ENCODE results near the gene CASZ1.

CASZ1 gene

DNA sequence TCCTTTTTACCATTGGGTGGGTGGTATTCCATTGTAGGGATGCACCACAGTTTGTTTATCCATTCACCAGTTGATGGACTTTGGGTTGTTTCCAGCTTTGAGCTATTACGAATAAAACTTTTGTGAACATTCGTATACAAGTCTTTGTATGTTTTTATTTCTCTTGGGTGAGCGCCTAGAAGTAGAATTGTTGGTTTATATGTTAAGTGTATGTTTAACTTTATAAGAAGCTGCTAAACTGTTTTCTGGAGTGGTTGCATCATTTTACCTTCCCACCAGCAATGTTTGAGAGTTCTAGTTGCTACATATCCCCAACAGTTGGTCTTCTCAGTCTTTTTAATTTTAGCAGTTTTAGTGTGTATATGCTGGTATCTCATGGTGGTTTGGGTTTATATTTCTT is 189.2 kb downstream of the CASZ1 start:
- DNase-seq (ENCODE audit: low read depth): peak; percentile 15
- no peak overlapping the region for H3K4me3 ChIP-seq (ENCODE audit: low read depth, low read length)

DNA sequence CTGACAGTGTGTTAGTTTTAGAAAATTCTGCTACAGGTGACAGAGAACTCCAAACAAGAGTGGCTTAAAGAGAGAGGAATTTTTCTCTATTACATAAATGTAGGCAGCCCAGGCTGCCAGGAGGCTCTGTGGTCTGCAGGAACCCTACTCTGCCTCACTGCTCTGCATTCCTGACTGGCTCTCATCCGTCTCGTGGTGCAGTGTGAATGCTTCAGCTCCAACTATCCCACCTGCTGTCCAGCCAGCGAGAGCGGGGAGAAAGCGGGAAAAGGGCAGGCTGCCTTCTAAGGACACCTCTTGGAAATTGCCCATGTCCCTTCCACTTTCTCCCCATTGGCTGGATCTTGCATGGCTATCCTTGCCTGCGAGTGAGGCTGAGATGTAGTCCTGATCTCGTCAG is 190.4 kb downstream of the CASZ1 start:
- no peak for DNase-seq (ENCODE audit: low read depth)
- H3K4me3 ChIP-seq (ENCODE audit: low read depth, low read length): no peak overlapping the region

DNA sequence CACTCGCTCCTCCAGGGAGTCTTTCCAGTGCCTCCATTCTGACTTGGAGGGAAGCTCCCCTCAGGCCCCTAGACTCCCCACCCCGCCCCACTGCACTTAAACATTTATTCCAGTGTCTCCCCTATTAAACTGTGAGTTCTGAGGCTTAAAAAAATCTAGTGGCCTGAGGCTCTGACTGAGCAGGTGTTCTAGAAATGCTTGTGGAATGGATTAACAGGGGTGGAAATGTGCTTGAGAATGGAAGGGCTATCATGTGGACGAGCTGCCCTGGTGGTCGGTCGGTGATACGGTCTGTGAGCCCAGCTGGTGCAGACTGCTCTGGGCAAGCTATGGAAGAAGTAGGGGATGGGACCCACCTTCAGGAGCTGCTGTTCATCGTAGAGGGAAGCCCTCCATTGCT is 191.5 kb downstream of the CASZ1 start:
- H3K4me3 ChIP-seq (ENCODE audit: low read depth, low read length): no peak overlapping the region
- no peak for DNase-seq (ENCODE audit: low read depth)

DNA sequence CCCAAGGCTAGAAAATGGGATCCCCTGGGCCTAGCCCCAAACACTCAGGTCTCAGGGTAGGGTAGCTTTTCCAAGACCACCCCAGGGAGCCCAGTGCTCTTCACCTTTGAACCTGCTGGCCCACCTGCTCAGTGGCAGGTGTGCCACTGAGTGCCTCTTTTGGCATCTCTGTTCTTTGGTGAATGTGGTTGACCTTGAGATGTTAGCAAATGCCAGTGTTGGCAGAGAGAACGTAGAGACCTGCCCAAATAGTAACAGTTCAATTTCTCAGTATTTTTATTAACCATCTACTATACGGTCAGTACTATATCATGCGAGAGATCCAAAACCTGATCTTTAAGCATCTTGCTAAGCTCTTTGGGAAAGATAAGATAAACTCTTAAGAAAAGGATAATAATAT is 193.5 kb downstream of the CASZ1 start:
- no peak for DNase-seq (ENCODE audit: low read depth)
- H3K4me3 ChIP-seq (ENCODE audit: low read depth, low read length): no peak overlapping the region

DNA sequence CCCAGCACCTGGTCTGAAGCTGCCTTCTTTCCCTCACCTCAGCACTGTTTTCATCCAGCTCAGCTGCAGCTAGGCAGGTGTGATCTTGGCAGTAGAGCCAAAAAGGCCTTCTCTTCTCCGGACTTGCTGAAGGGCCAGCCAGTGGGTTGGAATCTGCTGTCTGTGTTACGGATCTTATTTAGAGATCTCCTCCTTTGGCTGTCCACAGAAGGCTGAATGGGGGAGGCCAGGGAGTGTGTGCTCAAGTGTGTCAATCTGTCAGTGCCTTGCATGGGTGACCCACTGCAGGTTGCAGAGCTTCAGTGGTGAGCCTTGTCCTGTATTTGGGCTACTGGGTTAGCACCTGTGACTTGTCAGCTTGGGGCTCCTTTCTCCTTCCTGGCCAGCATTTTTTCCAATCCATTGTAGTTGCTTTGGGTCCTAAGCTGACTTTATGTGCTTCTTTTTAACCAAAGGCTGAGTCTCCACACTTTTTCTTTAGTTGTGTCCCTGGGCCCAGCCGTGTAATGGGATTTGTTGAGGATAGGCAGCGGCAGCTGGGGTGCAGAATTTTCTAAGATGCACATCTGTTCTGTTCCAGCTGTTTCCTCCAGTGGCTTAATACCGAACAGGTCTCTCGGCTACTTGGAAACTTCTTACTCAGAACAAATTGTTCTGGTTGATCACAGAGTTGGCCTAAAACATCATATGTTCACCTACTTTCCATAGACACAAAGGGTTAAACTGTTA is 194.9 kb downstream of the CASZ1 start:
- no peak for DNase-seq (ENCODE audit: low read depth)

DNA sequence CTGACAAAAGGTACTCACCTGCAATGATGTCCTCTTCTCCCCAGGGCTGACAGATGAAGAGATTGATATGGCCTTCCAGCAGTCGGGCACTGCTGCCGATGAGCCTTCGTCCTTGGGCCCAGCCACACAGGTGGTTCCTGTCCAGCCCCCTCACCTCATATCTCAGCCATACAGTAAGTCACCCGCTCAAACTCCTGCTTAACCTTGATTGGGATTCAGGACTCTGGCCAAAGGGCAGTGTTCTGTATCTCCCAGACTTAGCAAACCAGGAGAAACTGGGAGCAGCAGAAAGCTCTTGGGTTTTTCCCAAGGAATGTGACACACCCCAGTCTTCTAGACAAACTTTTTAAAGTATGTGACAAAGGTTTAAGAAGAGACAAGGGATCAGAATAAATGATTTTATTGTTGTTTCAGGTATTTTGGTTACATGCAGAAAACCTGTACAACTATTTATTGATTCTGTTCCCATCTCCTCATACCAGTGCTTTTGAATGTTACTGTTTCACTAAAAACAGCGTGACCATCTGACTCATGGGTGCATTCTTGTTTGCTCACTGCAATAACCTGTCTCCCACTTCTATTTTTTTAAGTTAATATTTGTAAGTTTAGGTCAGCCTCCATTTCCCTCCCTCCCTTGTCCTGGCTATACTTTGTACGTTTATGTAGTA is 197.1 kb downstream of the CASZ1 start:
- no peak overlapping the region for H3K4me3 ChIP-seq (ENCODE audit: low read depth, low read length)
- peak; percentile 36 for DNase-seq (ENCODE audit: low read depth)

More for the DNA sequence above, 194.9 kb downstream of the CASZ1 start:
- no peak overlapping the region for H3K4me3 ChIP-seq (ENCODE audit: low read depth, low read length)

DNA sequence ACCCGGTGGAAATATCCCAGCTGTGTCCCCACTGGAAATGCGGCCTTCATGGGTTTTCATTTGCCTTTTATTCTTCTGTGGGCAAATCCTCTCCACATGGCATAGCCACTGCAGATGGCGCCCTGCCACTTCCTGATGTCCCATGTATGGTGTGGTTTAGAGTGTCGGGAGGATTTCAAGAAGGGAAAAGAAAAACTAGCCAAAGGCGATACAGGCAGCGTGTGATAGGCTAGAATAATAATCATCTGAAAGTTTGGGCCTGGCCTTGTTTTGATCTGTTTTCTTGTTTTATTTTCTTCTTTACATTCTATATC is 198.1 kb downstream of the CASZ1 start:
- no peak overlapping the region for H3K4me3 ChIP-seq (ENCODE audit: low read depth, low read length)
- DNase-seq (ENCODE audit: low read depth): no peak

DNA sequence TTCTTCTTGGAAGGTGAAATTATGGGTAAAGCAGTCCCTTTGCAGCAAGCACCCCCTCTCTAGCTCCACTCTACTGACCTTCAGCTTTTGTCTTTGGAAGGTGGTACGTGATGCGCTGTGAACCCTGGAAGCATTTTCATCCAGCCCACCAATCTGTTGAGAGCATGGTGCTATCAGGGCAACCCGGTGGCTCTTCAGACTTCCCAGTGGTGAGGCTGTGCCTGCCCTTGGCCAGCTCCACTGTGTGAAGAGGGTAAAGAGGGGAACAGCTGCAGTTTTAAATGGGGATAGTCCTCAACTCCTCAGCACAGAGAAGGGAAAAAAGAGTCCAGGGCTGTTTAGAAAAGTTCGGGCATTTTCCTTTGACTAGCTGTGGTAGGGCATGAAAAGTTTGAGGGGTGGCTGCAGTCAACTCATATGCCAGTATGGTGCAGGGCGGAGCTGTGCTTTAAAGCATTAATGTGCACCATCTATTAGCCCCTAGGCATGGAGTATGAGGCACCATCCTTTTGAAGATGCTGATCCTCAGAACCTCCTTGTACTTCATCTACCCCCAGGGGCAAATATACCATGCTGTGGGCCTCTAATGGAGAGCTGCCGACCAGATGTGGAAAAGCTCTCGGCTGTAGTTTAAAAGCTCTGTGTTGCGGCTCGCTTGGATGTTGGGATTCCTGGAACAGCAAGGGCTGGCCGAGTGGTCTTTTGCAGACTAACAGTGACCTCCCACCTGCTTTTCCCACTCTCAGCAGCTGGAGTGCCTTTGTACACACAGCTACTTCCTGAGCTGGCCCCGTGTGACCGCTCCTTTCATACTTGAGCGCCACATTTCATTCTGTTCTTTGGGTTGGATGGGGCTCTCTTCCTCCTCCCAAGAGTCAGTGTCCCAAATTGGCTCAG is 198.7 kb downstream of the CASZ1 start:
- no peak overlapping the region for H3K4me3 ChIP-seq (ENCODE audit: low read depth, low read length)
- DNase-seq (ENCODE audit: low read depth): no peak

GRCh38 chr1:10596780-10597179 is 199.7 kb downstream of the CASZ1 start:
- DNase-seq (ENCODE audit: low read depth): no peak
- H3K4me3 ChIP-seq (ENCODE audit: low read depth, low read length): no peak overlapping the region

DNA sequence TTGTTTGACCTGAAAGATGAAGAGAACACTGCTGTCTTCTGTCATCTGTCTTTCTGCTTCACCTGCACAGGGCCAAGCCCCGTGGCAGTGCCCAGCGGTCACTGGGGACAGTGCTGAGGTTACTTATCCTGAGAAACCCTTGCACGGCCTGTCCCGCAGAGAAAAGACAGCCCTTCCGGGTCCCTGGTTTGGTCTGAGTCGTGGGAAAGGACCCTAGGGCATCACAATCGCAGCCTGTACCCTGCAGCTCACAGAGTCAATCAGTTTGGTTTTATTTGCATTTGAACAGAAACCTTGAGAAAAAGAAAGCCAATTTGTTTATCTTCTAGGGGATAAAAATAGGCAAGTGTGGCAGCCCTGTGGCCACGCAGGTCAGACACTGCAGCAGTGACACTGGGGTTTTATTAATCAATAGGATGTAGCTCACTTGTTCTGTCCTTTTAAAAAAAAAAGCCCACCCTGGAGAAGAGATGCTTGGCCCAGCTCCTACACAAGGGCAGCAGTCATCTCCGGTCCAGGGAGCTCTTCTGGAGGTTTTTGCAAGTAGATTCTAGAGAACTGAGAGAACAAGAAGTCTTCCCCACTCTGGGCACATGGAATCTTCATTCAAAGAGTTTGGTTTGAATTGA is 201.7 kb downstream of the CASZ1 start:
- no peak overlapping the region for H3K4me3 ChIP-seq (ENCODE audit: low read depth, low read length)
- no peak for DNase-seq (ENCODE audit: low read depth)

GRCh38 chr1:10593750-10594149 is 202.7 kb downstream of the CASZ1 start:
- no peak overlapping the region for H3K4me3 ChIP-seq (ENCODE audit: low read depth, low read length)

DNA sequence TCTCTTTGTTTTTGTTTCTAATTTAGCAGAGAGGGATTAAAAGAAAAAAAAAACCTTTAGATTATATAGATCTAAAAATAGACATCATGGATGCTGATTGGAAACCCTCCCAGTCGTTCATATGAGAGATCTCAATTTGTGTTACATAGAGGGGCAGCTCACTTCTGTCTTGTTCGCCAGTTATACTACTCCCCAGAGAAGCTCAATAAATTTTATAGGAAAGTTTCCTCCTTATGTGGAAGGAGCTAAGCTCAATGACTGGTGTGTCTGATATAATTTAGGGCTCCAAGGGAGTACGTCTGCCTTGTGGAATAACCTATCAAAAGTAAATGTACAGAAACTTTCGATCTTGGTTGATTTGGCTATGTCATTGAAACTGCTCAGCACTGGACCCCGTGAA is 204.1 kb downstream of the CASZ1 start:
- DNase-seq (ENCODE audit: low read depth): no peak
- H3K4me3 ChIP-seq (ENCODE audit: low read depth, low read length): no peak overlapping the region

More at GRCh38 chr1:10593750-10594149, 202.7 kb downstream of the CASZ1 start:
- no peak for DNase-seq (ENCODE audit: low read depth)

GRCh38 chr1:10591010-10591409 is 205.4 kb downstream of the CASZ1 start:
- no peak for DNase-seq (ENCODE audit: low read depth)

GRCh38 chr1:10589074-10589473 is 207.4 kb downstream of the CASZ1 start:
- no peak for DNase-seq (ENCODE audit: low read depth)
- no peak overlapping the region for H3K4me3 ChIP-seq (ENCODE audit: low read depth, low read length)

More at GRCh38 chr1:10591010-10591409, 205.4 kb downstream of the CASZ1 start:
- H3K4me3 ChIP-seq (ENCODE audit: low read depth, low read length): no peak overlapping the region

DNA sequence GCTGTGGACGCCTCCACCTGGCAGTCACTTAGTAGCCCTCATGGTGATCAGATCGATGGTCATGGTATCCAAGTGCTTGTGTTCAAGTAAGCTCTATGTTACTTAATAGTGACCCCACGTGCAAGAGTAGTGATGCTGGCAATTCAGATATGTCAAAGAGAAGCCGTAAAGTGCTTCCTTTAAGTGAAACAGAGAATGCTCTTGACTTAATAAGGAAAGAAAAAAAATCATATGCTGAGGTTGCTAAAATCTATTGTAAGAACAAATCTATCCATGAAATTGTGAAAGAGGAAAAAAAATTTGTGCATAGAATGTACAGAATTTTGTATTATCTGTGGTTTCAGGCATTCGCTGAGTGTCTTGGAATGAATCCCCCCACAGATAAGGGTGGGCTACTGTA is 207.8 kb downstream of the CASZ1 start:
- no peak for DNase-seq (ENCODE audit: low read depth)
- no peak overlapping the region for H3K4me3 ChIP-seq (ENCODE audit: low read depth, low read length)
